ENCODE measurements around the gene TRERF1.
A peak's percentile ranks its signal among the peaks of the same experiment; 100 is the strongest.
"Not testable (repeated sequence)": the region's sequence is repeated elsewhere in the genome, so short reads cannot be mapped to it uniquely, and the experiment has no call there.

Gene TRERF1

DNA sequence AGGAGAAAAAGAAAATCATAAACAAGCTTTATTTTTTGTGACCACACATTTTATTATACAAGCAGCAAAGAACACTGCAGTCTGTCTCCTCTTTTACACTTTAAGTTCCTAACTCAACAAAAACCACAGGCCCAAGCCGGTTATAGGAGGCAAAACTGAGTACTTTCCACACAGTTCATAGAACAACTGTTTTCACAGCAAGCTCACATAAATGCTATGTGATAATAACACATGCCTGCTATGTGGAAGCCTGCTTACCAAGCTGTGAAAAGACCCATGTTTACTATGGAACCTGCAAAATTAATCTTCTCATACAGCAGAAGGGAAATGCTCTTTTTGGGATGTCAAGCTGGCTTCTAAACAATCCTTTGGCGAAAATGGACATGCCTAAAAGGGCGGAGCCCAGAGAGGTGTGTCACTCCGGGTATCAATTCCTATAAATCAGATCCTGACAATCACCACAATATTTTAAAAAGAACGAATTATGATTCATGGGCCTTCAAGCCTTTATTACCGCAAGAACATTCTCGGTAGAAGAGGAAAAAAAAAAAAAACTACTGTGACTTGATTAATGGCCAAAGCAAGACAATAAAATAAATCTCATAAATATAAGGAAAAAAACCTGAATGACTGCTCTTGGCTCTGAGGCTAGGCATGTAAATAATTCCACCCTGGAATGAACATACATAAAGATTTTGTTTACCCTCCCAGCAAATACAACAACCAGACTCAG lies 2.6 kb downstream of the TRERF1 start:
- no peak for DNase-seq

DNA sequence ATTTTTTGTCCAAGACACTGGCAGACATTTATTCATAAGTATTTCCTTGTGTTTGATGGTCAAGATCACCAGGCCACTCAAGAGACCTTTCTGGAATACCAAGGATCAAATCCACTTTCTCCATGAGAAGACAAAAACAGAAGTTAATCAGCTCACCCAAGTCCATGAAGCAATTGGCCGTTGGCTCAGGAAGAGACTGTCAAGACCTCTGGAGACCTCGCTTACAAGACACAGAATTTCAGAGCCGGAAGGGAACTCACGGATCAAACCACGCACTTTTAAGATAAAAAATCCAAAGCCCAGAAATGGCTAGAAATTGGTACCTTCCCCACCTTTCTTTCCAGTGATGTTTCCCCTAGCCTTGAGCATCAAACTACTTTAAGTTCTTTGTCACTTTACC lies 3.3 kb downstream of the TRERF1 start:
- no peak for DNase-seq

DNA sequence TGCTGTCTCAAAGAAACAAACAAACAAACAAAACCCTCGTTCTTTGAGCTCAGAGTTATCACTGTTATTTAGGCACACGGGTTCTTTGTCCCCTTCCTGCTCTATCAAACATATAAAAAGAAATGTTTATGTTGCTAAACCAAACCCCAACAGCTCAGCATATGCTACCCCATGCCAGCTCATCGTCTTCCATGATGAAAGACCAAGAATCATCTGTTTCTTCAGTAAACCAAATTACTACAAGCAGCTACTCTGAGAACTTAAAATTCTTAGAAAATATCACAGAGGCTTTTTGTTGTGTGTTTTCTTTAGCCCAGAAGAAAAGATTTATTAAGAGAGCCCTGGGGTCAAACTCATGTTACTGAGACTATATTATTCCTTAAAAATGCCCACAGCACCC lies 4.7 kb downstream of the TRERF1 start:
- no peak for DNase-seq

DNA sequence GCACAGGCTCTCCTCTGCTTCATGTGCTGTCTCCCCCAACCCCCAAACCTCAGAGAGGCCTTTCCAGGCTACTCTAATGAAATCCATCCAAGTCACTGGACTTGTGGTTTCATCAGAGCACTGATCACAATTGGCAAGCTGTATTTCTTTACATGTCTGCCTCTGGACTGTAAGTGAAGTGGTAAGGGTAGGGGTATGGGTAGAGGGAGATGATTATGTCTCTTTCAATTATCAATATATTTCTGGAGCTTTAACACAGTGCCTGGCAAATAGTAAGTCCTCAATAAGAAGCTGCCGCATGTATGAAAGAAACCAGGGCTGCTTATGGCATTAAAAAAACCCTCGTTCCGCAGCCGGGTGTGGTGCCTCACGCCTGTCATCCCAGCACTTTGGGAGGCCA lies 5.4 kb downstream of the TRERF1 start:
- DNase-seq, result no peak

DNA sequence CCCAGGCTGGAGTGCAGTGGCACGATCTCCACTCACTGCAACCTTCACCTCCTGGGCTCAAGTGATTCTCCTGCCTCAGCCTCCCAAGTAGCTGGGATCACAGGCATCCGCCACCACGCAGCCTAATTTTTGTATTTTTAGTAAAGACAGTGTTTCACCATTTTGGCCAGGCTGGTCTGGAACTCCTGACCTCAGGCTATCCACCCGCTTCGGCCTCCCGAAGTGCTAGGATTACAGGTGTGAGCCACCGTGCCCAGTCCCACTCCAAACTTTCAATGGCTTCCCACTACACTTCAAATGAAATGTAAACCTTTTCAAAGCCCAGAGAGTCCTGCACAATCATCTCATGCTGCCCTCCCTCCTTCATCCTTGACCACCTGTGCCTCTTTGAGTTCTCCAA lies 5.8 kb downstream of the TRERF1 start:
- not testable (repeated sequence) for DNase-seq

DNA sequence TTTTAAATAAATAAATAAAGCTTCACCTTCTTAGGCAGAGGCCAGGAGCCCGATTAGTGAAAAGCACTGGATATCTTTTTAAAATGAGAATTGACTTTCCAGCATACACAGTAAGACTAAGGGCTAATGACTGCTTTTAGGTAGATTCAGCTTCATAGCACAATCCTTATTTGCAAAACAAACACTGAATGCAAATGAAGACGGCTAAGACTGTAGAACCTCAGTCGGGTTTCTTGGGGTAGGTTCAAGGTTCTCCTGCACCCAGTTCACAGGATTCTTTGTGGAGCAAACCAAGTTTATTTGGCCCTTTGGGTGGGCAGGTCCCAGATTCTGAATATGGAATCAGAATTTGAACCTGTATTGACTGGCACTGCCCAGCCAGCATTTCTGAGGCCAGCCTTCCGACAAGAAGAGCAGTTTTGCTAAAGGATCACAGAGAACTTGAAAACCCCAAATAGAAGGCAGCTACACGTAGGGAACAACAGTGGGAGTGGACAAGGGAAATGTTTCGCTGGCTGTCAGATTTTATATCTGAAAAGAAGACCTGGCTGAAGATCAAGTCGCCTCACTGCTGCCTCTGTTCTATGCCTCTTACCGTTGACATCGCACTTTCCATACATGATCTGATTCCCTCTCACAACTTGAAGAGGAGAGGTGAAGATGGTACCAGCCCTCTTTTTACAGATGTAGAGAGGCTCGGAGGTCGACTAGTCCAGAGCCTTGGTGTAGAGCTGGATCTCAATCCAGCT lies 8.2 kb downstream of the TRERF1 start:
- DNase-seq, result no peak

DNA sequence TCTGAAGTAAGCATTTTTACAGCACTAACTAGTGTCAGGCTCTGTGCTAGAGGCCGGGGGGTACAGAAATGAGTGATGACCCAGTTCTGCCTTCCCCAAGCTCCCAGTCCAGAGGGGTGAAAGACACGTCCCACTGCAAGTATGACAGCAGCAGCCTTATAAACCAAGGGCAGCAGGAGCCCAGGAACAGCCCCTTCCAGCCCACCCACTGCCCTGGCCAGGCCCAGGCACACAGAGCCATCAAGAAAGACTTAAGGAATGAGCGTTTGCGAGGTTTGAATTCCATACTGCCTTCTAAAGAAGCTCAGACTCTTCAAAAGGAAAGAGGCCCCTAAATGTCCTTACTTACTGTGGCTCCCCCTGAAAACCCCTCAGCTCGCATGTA lies 10.0 kb downstream of the TRERF1 start:
- DNase-seq, result no peak

DNA sequence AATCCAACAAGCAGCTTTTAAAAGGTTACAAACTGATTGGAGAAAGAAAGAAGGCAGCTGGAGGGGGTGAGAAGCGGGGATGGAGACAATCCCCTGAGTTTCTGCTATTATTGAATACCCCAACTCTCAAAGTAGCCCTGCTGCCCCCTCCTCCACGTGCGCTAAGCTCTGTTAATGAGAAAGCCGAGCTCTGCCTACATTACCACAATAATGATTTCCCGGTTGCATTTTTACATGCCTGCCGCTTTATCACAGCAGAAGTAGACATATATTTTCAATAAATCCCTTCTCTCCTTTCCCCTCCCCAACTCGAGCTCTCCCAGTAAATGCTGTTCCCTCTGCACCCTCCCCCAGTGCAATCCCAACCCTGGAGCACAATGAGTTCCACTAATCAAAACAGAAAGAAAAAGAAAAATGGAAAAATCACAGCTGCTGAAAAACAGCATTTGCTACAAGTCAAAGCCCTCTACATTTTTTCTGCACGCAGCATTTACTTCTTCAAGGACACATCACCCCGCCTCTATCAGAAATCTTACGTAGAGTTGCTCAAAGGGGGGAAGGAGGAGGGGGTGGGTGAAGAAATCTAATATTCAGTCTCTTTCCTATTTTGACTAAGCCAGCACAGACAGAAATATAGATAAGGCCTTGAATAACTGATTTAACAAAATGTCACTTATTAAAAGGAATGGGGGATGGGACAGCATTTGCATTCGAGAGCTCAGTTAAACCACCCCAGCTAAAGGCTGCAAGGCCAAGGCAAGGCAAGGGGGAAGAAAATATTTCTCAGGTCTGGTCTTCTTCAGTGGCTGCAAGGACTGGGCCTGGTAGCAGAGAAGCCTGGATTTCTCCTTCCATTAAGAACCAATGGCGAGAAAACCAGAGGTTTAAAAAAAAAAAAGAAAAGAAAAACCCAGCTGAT lies 10.7 kb downstream of the TRERF1 start:
- DNase-seq, result no peak

DNA sequence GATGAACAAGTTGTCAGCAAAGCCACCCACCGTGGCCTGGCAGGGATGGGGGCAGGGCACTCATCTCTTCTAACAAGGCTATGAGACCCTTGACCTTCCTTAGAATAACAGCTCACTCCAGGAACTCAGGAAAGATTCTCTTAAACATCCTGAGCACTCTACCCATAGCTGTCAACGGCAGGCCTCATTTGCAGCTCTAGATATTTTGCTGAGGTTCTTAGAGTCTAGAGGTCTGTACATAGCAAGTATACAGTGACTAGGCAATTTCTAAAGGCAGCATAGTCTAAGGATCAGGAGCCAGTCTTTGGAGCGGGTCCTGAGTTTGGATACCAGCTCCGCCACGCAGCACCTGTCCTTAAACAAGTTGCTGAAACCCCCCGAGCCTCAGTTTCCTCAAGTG lies 11.7 kb downstream of the TRERF1 start:
- DNase-seq, result no peak

DNA sequence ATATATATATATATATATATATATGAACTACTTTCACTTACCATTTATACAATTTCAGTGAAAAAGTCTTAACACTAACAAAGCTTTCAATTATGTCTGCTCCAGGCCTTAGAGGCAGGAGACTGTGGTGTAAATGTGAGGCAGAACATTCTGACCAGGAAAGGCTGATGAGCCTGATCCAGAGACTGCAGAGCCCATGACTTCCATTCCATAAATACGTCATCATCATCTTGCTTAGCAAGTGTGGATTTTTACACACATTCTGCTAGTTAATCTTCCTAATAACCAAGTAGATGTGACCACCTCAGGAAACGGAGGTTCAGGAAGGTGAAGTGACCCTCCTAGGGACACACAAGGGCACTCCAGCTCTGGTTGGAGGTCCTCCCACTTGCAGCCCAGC lies 14.9 kb downstream of the TRERF1 start:
- no peak for DNase-seq

DNA sequence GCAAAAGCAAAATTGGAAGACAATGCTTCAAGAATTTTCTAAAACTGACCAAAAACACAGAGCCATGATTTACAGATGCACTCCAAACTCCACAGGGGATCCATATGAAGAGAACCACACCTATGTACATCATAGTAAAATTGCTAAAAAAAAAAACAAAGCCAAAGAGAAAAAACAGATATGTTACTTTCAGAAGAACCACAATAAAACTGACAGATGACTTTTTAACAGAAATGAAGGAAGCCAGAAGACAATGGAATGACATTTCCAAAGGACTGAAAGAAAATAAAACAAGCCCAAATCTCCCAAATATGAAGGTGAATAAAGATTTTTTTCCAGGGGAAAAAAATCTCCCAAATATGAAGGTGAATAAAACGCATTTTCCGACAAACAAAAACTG lies 17.5 kb downstream of the TRERF1 start:
- DNase-seq, result no peak

DNA sequence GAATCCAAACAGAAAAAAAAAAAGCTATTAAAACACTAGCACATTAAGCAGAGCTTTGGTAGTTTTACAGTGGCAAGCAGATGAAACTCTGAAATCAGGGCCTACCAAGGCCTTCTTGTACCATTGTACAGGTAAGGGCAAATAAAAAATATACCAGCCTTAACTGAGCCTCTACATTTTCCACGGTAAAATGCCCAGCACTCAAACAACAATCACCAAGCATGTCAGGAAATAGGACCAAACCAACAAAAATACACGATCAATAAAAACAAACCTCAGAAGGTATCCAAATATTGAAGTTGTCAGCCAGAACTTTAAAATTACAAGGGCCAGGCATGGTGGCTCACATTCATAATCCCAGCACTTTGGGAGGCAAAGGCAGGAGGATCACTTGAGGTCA lies 18.3 kb downstream of the TRERF1 start:
- DNase-seq, result no peak

DNA sequence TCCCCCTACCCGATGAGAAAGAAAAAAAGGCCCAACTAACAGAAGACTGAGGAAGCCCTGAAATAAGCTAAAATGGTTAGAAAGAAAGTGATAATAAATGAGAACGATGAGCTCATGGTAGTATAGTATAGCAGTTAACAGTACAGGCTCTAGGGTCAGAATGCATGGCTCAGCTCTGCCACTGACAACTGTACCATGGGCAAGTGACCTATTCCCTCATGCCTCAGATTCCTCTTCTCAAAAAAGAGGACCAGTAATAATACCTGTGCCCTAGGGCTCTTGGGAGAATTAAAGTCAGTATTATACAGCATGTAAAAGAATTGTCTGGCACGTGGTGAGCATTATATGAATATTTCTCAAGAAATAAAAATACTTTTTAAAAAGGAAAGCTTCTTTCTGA lies 19.8 kb downstream of the TRERF1 start:
- no peak for DNase-seq

DNA sequence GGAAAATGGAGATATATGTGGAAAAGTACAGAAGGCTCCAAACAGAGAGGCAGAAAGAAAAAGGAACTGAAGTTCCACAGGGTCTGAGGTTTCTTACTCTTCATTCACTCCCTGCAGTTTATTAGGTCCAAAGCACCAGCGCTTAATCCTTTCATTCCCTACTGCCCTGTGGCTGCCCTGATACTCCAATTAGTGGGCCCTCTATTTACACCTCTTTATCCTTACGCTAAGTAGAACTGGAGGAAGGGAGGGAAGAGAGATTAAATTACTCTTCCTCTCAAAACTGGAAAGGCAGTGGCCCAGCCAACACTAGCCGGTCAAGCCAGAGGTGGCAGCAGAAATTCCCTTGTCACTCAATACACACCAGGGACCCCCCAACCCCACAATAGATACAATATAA lies 20.4 kb downstream of the TRERF1 start:
- no peak for DNase-seq

DNA sequence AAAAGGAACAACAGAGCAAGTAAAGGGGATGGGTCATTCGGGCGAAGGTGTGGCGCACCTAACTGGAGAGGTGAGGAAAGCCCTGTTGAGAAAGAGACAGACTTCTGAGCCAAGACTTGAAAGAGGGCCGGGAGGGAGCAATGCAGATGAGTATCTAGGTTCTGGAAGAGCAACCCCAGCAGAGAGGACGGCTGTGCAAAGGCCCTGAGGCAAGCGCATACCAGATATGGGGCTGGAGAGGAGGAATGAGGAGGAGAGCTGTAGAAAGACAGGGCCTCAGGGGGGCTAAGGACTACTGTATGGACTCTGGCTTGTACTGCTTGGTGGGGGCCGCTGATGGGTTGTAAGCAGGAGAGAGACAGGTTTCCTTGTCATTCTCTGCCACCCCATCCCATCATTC lies 21.9 kb downstream of the TRERF1 start:
- no peak for DNase-seq

DNA sequence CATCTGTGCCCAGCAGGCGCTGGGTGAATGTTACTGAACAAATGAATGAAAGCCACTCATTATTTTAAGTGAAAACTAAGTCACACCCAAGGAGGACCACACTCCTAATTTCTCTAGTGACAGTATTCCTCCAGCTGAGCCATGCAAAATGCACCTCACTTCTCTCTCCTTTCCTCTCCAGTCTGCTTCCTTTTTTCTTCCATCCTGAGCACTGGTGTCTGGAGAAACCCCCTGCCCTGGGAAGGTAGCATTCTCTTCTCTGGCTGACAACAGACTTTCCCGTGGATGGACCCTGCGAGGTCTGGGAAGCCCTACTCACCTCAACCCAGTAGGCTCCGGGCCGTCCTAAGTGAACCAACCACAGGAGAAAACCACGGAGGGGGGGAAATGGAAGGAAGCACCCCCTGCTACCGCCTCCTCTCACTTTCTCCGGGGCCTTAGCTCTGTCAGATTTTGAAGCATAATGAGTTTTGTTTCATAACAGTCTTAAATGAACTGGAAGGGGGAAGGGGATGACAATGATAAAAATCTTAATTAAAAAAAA lies 22.6 kb downstream of the TRERF1 start:
- DNase-seq, result peak; percentile 19

DNA sequence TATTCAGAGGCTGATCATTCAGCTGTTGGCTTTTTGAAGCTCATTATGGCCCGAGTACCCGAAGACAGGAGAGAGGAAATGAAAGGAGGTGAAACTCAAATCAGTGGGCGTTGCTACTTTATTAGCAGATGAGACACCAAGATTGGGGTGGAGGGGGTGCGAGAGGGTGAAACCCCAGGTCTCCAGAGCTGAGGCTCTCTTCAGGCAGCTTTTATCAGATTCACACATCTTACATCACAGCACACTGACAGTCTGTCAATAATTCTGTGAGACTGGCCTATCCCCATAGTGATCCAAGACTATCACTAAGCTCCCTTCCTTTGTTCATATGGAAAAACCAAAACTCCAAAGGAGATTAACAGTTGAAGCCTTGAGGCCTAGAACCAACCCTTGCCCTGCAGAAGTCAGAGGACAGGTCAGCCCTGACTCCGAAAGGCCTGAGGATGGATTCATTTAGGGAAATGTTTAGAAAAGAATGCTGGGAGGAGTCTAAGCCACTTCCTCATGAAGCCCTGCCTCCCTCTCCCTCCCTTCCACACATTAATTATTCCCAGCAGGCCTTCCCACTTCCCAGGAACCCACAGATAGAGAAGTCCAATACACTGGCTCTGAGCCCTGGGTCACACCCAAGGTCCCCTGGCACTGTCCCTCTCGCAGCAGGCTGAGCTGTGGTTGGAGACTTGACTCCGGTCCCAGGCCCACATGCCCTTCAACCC lies 23.2 kb downstream of the TRERF1 start:
- DNase-seq, result peak; percentile 59

DNA sequence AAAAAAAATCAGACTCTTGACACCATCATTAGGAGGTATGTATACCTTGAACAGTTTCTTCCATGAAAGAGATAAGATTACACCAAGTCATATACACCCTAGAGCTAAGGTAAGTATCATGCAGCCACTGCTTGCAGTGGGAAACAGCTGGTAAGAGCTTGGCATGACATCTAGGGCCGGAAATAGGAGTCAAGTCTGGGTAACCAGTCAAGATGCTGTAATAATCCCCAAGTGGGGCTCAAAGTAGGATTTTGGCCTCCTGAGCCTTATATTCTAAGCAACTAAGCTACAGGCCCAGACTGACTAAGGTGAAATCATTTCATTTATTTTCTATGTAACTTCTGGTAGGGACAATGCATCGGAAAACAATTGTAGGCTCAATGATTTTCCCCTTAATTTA lies 23.9 kb downstream of the TRERF1 start:
- DNase-seq, result no peak

DNA sequence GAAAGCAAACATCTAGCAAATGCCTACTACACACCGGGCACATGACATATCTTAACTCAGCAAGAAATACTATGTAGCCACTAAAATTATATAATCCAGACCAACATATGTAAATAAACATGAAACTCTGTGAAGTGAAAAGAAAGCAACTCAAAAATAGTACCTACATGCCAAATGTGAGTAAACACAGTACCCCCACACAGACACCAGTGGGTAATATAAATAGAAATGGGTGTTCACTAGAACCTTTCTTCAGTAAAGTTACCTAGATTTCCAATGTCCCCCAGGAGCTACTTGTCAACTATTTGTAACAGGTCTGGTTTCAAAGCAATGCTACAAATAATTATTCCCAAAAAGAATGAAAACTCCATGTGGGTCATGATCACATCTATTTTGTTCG lies 25.5 kb downstream of the TRERF1 start:
- no peak for DNase-seq

DNA sequence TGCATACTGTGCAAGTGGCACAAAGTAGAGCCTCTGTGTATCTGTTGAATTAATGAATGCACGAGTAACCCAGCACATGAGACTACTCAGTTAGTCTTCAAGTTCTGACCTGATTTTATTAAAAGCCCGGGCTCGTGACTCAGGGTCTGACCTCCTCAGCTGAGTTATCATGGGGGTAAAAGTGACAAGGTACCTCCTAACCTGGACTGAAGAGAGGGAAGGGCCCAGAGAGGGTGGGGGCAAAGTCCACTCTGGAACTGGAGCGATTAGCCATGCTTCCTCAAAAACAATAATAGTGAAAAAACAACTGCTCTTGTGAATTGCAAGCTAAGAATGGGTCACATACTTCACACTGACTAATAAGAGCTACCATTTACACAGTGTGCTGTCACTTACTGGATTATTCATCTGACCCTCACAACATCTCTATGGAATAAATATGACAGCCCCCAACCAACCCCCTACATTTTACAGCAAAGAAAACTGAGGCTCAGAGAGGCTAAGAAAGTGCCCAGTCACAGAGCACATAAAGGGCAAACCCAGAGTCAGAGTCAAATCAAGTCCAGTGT lies 26.7 kb downstream of the TRERF1 start:
- no peak for DNase-seq

DNA sequence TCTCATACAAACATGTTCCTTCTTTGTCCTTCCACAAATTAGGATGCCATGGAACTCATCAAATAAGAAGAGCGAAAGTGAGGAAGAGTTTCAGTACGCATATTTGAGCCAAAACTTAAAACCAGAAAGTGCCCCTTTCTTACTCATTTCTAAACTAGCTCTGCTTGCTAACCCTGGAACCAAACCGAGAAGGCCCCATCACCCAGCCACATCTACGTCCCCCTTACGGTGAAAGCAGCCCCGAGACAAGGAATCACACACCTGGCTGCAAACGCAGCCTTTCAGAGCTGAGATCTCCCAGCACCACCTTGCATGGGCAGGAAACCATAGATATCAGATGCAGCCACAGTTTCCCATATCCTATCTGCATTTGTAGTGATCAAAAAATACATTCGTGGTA lies 28.5 kb downstream of the TRERF1 start:
- peak; percentile 31 for DNase-seq

DNA sequence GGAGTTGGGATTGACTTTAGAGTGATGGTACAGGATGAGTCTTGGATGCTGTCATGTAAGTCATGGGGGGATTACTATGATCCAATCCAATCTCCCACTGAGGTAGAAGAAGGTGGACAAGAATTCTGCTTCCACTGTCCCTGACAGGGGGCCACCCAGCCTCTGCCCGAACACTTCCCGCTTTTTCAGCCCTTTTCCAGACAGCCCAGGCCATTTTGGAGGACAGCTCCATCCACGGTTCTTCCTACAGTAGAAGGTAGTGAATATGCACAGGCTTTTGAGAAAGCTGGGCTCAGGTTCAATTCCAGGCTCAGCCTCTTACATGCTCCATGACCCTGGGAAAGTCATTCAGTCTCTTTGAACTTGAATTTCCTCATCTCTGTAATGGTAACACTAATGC lies 31.0 kb downstream of the TRERF1 start:
- no peak for DNase-seq

All from CD4-positive, alpha-beta T cell treated with Interleukin-6 for 4 hours (primary cell).